Right ventricle myocardium inferior (tissue), 1 donor: ENCODE results near the gene ULK4. TPM values are rescaled to one million over a fixed set of nuclear protein-coding genes. Genes with fewer than 3 reads are reported as not detected.

ENCODE experiments used
- ATAC-seq: fragments of 200-7000 bp; cut with Tn5 transposase; one replicate; pipeline ENCODE4 v1.9.1; 2020; ENCODE audit warnings: mild to moderate bottlenecking, moderate library complexity
- DNase-seq: peaks from one replicate; pipeline ENCODE4 v3.0.0; 2021; ENCODE audit errors: missing footprints
- intact Hi-C: fragments of 100-400 bp; cut with DNase I; formaldehyde crosslinking; loops from one replicate; pipeline ENCODE4 v1.11.0; 2022
- total RNA-seq: library from RNA; stranded (reverse); fragmentation: NEBNext Ultra II Directional; extraction: Animal tissue kit (Norgen Biotek cat#: 25700); gene quantifications from one replicate; pipeline ENCODE4 v1.2.1, GENCODE V29; 2021
- donor health status: DM: no; HTN: yes; CAD: no; lungs with severe emphysema.

The ULK4 gene
- total RNA-seq, 1 donor from 2014 or later: 4.6 TPM

GRCh38 chr3:41244620-41245336 is 717.1 kb downstream of the ULK4 start:
- ATAC-seq (peak; percentile 56), DNase-seq (no peak)
- intact Hi-C loops: no loop called here

DNA sequence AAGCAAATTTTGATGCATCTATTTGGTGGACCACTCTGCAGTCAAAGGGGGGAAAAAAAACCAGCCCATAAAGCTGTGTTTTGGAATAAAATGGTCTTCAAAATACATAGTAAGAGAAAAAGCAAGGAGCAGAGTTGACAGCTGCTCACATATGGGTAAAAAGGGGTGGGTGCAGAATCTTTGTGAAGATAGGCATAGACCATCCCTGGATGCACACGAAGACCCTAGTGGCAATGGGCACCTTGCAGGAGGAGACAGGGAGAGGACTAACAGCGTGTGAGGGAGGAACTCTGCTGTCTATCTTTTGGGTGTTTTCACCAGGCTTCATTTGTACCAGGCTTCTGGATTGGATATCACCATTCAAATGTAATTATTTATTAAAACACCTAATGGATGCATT is 718.7 kb downstream of the ULK4 start:
- intact Hi-C loops: no loop called here
- ATAC-seq (no peak), DNase-seq (no peak)

- ATAC-seq (no peak), DNase-seq (no peak)
- intact Hi-C loops: no loop called here
These were observed 719.9 kb downstream of the ULK4 start for GRCh38 chr3:41241800-41242571.

GRCh38 chr3:41241161-41241560 is 720.7 kb downstream of the ULK4 start:
- ATAC-seq (no peak), DNase-seq (no peak)
- intact Hi-C loops: no loop called here

GRCh38 chr3:41239587-41239986 is 722.3 kb downstream of the ULK4 start:
- DNase-seq (no peak), ATAC-seq (no peak)
- intact Hi-C loops: no loop called here

GRCh38 chr3:41237907-41238306 is 724.0 kb downstream of the ULK4 start:
- ATAC-seq (no peak), DNase-seq (no peak)
- intact Hi-C loops: no loop called here

- intact Hi-C loops: no loop called here
- ATAC-seq (no peak), DNase-seq (no peak)
These were observed 725.7 kb downstream of the ULK4 start for GRCh38 chr3:41236228-41236627.

- no peak for ATAC-seq
- intact Hi-C loops: no loop called here
- DNase-seq: no peak
These were observed 726.8 kb downstream of the ULK4 start for GRCh38 chr3:41234823-41235721.

GRCh38 chr3:41224120-41224806 is 737.6 kb downstream of the ULK4 start:
- ATAC-seq (peak; percentile 91), DNase-seq (no peak)
- intact Hi-C loops: no loop called here

- ATAC-seq (no peak), DNase-seq (no peak)
- intact Hi-C loops: no loop called here
These were observed 738.2 kb downstream of the ULK4 start for GRCh38 chr3:41223691-41224090.

GRCh38 chr3:41223078-41223477 is 738.8 kb downstream of the ULK4 start:
- intact Hi-C loops: no loop called here
- no peak for DNase-seq
- no peak for ATAC-seq

DNA sequence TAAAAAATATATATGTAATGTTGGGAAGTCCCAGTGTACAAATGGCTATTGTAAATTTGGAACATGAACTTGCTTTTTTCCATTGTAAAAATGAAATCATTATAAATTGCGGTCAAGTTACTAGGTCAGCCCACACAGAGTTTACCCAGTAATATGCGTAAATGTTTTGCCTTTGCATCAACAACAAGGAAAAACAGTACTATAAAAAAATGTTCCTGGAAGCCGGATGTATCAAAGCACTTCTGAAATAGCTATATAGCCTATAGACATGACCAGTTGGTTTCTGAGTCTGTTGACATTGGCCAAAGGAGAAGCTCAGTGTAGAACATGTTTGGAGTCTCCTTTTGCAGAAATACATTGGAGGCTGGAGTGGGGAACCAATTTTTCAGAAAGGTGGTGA is 739.4 kb downstream of the ULK4 start:
- ATAC-seq (no peak), DNase-seq (no peak)
- intact Hi-C loops: no loop called here

GRCh38 chr3:41222012-41222411 is 739.9 kb downstream of the ULK4 start:
- intact Hi-C loops: no loop called here
- ATAC-seq: no peak

DNA sequence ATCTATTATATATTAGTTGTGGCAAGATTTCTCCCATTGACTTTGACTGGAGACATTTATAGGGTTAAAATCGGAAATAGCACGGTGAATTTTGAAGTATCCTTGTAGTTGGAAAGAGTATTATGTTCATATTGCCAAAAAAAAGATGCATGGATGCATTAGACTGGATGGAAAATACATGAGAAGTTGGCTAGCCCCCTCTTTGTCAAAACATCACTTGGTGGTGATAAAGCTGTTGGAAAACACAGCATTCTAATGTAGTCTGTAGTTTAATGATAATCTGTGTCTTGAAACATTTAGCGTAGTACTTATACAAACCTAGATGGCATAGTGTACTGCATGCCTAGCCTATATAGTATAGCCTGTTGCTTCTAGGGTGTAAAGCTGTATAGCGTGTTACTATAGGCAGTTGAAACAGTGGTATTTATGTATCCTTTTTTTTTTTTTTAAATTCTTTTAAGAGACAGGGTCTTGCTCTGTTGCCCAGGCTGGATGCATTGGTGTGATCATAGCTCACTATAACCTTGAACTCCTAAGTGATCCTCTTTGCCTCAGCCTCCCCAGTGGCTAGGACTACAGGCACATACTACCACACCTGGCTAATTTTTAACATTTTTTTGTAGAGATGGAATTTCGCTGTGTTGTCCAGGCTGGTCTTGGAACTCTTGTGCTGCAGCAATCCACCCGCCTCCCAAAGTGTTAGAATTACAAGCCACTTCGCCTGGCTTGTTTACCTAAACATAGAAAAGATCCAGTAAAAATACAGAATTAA is 740.8 kb downstream of the ULK4 start:
- no peak for DNase-seq
- intact Hi-C loops: loop anchor here (2.0 kb wide), 1 partner anchor 14 kb away; no protein-coding TSS in a partner anchor
- no peak for ATAC-seq

More at GRCh38 chr3:41222012-41222411, 739.9 kb downstream of the ULK4 start:
- no peak for DNase-seq

- DNase-seq (no peak), ATAC-seq (no peak)
- intact Hi-C loops: no loop called here
These were observed 742.5 kb downstream of the ULK4 start for GRCh38 chr3:41219424-41219823.

- ATAC-seq (no peak), DNase-seq (no peak)
- intact Hi-C loops: no loop called here
These were observed 744.9 kb downstream of the ULK4 start for GRCh38 chr3:41216993-41217392.

GRCh38 chr3:41216422-41216821 is 745.5 kb downstream of the ULK4 start:
- intact Hi-C loops: no loop called here
- ATAC-seq (no peak), DNase-seq (no peak)

DNA sequence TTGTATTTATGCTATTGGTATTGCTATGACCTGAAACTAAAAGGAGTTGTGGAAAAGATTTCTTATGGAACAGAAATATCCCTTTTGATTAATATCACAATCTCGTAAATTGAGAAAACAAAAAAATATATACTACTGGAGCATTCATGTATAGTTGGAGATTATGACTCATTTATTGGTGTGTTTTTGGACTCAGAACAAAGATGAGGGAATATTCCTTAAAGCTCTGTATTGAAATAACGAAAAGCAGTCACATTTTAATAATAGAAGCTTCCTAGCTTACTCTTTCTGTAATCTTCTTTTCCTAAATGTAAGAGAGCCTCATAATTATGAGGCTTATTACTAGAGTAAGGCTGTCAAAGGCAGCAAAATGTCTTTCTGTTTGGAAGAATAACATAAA is 748.3 kb downstream of the ULK4 start:
- ATAC-seq (no peak), DNase-seq (no peak)
- intact Hi-C loops: no loop called here
